Ascending aorta (tissue), 2 donors: Measurements from ENCODE around the gene ERMARD. TPM values are rescaled to one million over a fixed set of nuclear protein-coding genes. Genes with fewer than 3 reads are reported as not detected.
"Not testable (repeated sequence)": the region's sequence is repeated elsewhere in the genome, so short reads cannot be mapped to it uniquely, and the experiment has no call there.

ENCODE experiments used
- DNase-seq, 2 donors: peaks; one replicate each; pipeline ENCODE4 v3.0.0-alpha.2; 2019; ENCODE audit warnings: low spot score in 2 of 2
- H3K27ac ChIP-seq, 2 donors: fragments of 200-600 bp; sonication (generic); one replicate each; pipeline ENCODE4 v1.5.1; 2016 to 2017; ENCODE audit warnings: mild to moderate bottlenecking in 1 of 2
- H3K27me3 ChIP-seq: fragments of 200-600 bp; sonication (generic); one replicate; pipeline ENCODE4 v1.5.1; 2017
- H3K36me3 ChIP-seq, 2 donors: fragments of 200-600 bp; sonication (generic); one replicate each; pipeline ENCODE4 v1.5.1; 2016
- H3K4me1 ChIP-seq, 2 donors: fragments of 200-600 bp; sonication (generic); one replicate each; pipeline ENCODE4 v1.5.1; 2016 to 2017; ENCODE audit warnings: mild to moderate bottlenecking in 1 of 2
- H3K4me3 ChIP-seq, 2 donors: fragments of 200-600 bp; sonication (generic); one replicate each; pipeline ENCODE4 v1.5.1; 2016 to 2017; ENCODE audit warnings: mild to moderate bottlenecking in 1 of 2
- H3K9me3 ChIP-seq, 2 donors: fragments of 200-600 bp; sonication (generic); one replicate each; pipeline ENCODE4 v1.5.1; 2016
- intact Hi-C: fragments of 100-400 bp; cut with DNase I; formaldehyde crosslinking; loops from one replicate; pipeline ENCODE4 v1.15.1; 2023
- total RNA-seq: library from RNA; depleted of rRNA; stranded (reverse); fragments of >200 nt; gene quantifications from one replicate; pipeline ENCODE4 v1.1.0, GENCODE V29; 2016
- TF ChIP-seq, protein P1 (sequence below), 3 experiments: fragments of 200-600 bp in 2 of 3; fragments of 450-650 bp in 1 of 3; sonication (generic) in 2 of 3; IDR thresholded peaks; one replicate each; pipeline ENCODE4 v1.5.1; 2016 to 2019; ENCODE audit warnings: antibody characterized with exemption in 3 of 3, mild to moderate bottlenecking in 1 of 3, moderate library complexity in 1 of 3

The ERMARD gene
- total RNA-seq, 1 donor from 2014 or later: 4.0 TPM

DNA sequence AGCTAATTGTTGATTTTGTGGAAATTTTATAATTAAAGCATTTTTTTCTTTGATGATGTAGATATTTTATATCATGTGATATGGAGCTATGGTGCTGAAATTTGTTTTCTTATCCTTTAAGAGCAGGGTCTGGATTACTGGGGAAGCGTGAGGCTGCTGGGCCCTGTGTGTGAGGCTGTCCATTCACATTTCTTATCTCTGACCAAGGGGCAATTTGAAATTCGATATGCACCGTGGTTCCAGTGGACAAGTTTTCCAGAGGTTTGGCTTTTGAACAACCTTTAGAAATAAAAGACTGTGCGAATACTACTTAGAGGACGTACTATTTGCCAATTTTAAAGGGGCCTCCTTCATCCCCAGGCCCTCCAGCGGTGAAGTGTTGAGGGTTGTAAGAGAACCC lies 3.7 kb downstream of the ERMARD start:
- TF ChIP-seq, protein P1, sequence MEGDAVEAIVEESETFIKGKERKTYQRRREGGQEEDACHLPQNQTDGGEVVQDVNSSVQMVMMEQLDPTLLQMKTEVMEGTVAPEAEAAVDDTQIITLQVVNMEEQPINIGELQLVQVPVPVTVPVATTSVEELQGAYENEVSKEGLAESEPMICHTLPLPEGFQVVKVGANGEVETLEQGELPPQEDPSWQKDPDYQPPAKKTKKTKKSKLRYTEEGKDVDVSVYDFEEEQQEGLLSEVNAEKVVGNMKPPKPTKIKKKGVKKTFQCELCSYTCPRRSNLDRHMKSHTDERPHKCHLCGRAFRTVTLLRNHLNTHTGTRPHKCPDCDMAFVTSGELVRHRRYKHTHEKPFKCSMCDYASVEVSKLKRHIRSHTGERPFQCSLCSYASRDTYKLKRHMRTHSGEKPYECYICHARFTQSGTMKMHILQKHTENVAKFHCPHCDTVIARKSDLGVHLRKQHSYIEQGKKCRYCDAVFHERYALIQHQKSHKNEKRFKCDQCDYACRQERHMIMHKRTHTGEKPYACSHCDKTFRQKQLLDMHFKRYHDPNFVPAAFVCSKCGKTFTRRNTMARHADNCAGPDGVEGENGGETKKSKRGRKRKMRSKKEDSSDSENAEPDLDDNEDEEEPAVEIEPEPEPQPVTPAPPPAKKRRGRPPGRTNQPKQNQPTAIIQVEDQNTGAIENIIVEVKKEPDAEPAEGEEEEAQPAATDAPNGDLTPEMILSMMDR (IDR thresholded peaks at IDR 0.05): no peak
- DNase-seq: no peak
- Histone ChIP-seq H3K9me3 (no peaks in the 10 kb centered on the region), H3K27ac (no peak overlapping the region), H3K4me3 (no peak overlapping the region), H3K4me1 (peaks cover 2 to 13% of the 10 kb centered on the region in 2 donors), H3K36me3 (peaks cover 14 to 26% of the 10 kb centered on the region in 2 donors), H3K27me3 (no peaks in the 10 kb centered on the region)
- intact Hi-C loops: no loop called here

DNA sequence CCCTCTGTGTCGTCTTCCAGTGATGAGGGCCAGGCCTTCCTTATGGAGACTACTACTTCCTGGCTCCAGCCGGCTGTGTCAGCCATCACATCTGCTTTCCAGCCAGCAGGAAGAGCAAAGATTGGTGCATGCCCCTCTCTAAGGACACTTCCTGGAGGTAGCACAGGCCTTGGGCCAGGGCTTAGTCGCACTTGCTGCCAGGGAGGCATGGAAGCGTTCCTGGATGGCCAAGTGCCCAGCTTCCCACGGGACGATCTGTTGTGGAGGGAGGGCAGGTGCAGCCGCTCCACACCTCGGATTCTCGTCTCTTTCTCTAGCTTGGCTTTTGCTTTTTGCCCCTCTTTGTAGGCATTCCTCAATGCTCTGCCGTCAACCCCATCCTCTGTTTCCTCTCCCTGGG lies 11.9 kb downstream of the ERMARD start:
- peaks cover 53 to 86% of the 10 kb centered on the region in 2 donors for H3K36me3 ChIP-seq
- TF ChIP-seq, protein P1 (IDR thresholded peaks at IDR 0.05): no peak
- DNase-seq: no peak
- H3K4me1 ChIP-seq: no peaks in the 10 kb centered on the region
- no peaks in the 10 kb centered on the region for H3K27me3 ChIP-seq
- H3K4me3 ChIP-seq: no peak overlapping the region
- intact Hi-C loops: no loop called here
- no peaks in the 10 kb centered on the region for H3K9me3 ChIP-seq
- H3K27ac ChIP-seq: no peak overlapping the region

- intact Hi-C loops: no loop called here
- Histone ChIP-seq H3K36me3 (peaks cover 55 to 87% of the 10 kb centered on the region in 2 donors), H3K4me3 (no peak overlapping the region)
Measured at GRCh38 chr6:169763881-169764280, 12.5 kb downstream of the ERMARD start.

DNA sequence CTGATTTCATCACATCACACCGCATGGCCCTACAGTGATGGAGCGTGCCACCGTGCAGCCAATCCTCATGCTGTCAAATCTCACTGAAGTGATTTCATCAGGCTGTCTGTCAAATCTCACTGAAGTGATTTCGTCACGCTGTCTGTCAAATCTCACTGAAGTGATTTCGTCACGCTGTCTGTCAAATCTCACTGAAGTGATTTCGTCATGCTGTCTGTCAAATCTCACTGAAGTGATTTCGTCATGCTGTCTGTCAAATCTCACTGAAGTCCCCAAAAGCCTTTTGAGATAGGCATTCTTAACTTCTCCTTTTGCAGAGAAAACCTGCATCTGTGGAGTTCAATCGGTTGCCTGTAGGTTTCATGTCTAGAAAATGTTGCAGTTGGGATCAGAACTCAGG lies 14.4 kb downstream of the ERMARD start:
- H3K9me3 ChIP-seq, H3K27me3 ChIP-seq, H3K27ac ChIP-seq, DNase-seq, H3K4me3 ChIP-seq, H3K4me1 ChIP-seq, intact Hi-C loops: not testable (repeated sequence)
- H3K36me3 ChIP-seq: peaks cover 47 to 78% of the 10 kb centered on the region in 2 donors

More at GRCh38 chr6:169763881-169764280, 12.5 kb downstream of the ERMARD start:
- Histone ChIP-seq H3K27me3 (no peaks in the 10 kb centered on the region), H3K4me1 (no peaks in the 10 kb centered on the region), H3K27ac (no peak overlapping the region), H3K9me3 (no peaks in the 10 kb centered on the region)
- TF ChIP-seq, protein P1 (IDR thresholded peaks at IDR 0.05): no peak
- no peak for DNase-seq

DNA sequence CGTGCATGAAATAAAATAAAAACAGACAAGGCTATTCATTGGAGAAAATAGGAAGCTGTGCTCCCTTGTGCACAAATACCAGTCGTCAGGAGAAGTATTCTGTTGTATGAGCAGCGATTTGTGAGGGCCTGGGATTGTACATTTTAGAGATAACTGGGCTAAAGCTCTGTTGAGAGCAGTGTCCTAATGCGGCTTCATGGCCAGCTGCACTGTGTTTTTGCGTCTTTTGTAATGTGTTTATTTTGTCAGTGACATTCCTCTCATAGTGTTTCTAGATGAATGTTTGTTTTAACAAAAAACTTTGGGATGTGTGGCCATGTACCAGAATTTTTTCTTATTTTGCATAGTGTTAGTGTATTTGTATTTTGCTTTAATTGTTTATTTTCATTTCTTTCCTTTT lies 14.8 kb downstream of the ERMARD start:
- H3K36me3 ChIP-seq: peaks cover 42 to 77% of the 10 kb centered on the region in 2 donors
- TF ChIP-seq, protein P1 (IDR thresholded peaks at IDR 0.05): no peak
- H3K27me3 ChIP-seq: no peaks in the 10 kb centered on the region
- H3K4me1 ChIP-seq: no peaks in the 10 kb centered on the region
- no peak overlapping the region for H3K4me3 ChIP-seq
- no peak overlapping the region for H3K27ac ChIP-seq
- DNase-seq: no peak
- H3K9me3 ChIP-seq: no peaks in the 10 kb centered on the region
- intact Hi-C loops: no loop called here

DNA sequence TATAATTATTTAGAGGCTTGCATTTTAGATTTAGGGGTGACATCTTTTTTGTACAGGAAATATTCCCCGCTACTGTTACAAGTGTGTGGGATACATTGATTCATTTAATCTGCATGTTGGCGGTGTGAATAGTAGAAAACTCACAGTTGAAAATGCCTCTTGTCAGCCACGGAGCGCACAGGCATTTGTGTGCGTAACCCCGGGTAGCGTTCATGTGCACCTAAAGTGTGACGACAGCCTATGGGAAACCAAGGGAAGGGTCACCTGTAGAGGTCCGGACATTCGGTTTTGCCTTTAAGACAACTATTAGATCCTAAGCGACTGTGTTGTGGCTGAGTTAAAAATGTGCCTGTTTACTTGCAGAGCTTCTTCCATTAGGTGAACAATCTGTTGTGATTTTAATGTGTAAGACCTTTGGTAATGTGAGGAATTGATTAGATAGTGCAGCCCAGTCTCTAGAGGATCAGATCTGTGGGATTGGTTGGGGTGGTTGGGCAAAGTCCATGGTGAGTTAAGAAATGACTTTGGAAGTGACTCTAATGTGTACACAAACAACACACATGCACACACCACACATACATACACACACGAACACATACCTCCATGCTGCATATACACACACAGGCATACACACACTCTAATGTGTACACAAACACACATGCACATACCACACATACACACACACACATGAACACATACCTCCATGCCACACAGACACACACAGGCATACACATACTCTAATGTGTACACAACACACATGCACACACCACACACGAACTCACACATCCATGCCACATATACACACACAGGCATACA lies 15.7 kb downstream of the ERMARD start:
- peaks cover 34 to 79% of the 10 kb centered on the region in 2 donors for H3K36me3 ChIP-seq
- DNase-seq: no peak
- H3K9me3 ChIP-seq: no peaks in the 10 kb centered on the region
- no peak overlapping the region for H3K27ac ChIP-seq
- TF ChIP-seq, protein P1 (IDR thresholded peaks at IDR 0.05): no peak
- intact Hi-C loops: no loop called here
- H3K4me3 ChIP-seq: no peak overlapping the region
- no peaks in the 10 kb centered on the region for H3K27me3 ChIP-seq
- H3K4me1 ChIP-seq: no peaks in the 10 kb centered on the region
